Transverse colon (tissue), 4 donors: ENCODE results near the gene HBG1. TPM values are rescaled to one million over a fixed set of nuclear protein-coding genes. Genes with fewer than 3 reads are reported as not detected.

Experiments
- DNase-seq: peaks from one replicate; pipeline ENCODE4 v3.0.0-alpha.2; 2019
- H3K27ac ChIP-seq, 4 donors: fragments of 200-600 bp; sonication (generic); 2 replicates each; pipeline ENCODE4 v1.5.1; 2016 to 2018; ENCODE audit warnings: inconsistent platforms in 4 of 4
- H3K27me3 ChIP-seq: fragments of 200-600 bp; sonication (generic); 2 replicates; pipeline ENCODE4 v1.5.1; 2017; ENCODE audit warnings: inconsistent platforms
- H3K36me3 ChIP-seq, 4 donors: fragments of 200-600 bp; sonication (generic); 2 replicates each; pipeline ENCODE4 v1.5.1; 2017 to 2019; ENCODE audit warnings: inconsistent platforms in 4 of 4
- H3K4me1 ChIP-seq, 4 donors: fragments of 200-600 bp; sonication (generic); 2 replicates each; pipeline ENCODE4 v1.5.1; 2017 to 2020; ENCODE audit warnings: inconsistent platforms in 4 of 4
- H3K4me3 ChIP-seq, 4 donors: fragments of 200-600 bp; sonication (generic); 1 replicate in 1 of 4; 2 replicates in 3 of 4; pipeline versions ENCODE4 v1.5.1 to v1.6.1; 2017 to 2019; ENCODE audit warnings: inconsistent platforms in 4 of 4
- H3K9me3 ChIP-seq, 2 donors: fragments of 200-600 bp; sonication (generic); 2 replicates each; pipeline ENCODE4 v1.5.1; 2017 to 2019; ENCODE audit warnings: inconsistent platforms in 2 of 2
- CTCF ChIP-seq, 5 experiments: fragments of 200-600 bp in 3 of 5; fragments of 450-650 bp in 2 of 5; sonication (generic) in 3 of 5; IDR thresholded peaks; 1 replicate in 2 of 5; 2 replicates in 3 of 5; pipeline ENCODE4 v1.5.1; 2016 to 2017; ENCODE audit warnings: antibody characterized with exemption in 5 of 5, inconsistent platforms in 3 of 5, mild to moderate bottlenecking in 2 of 5, moderate library complexity in 1 of 5
- EP300 ChIP-seq: sonication (generic); formaldehyde crosslinking; IDR thresholded peaks from one replicate; pipeline ENCODE4 v1.6.1; 2017; ENCODE audit warnings: antibody characterized with exemption, low read depth
- POLR2A ChIP-seq: fragments of 450-650 bp; IDR thresholded peaks from one replicate; pipeline ENCODE4 v1.6.1; 2016; ENCODE audit warnings: antibody characterized with exemption, mild to moderate bottlenecking, moderate library complexity
- POLR2AphosphoS5 ChIP-seq, 3 donors: sonication (generic); formaldehyde crosslinking; IDR thresholded peaks; one replicate each; pipeline ENCODE4 v1.6.1; 2016; ENCODE audit warnings: antibody characterized with exemption in 3 of 3
- WGBS, 2 donors: methylation state at CpG; one replicate each; pipeline ENCODE4 v1.1.5; 2018; ENCODE audit warnings: low coverage in 1 of 2; 5-methylcytosine and 5-hydroxymethylcytosine counted together
- in situ Hi-C, 4 donors: fragments of 200-750 bp; cut with MboI; loops; one replicate each; pipeline versions ENCODE4 v1.15.0 to v1.15.1; 2017; ENCODE audit warnings: low sequenced_read_pairs in 3 of 4, low pct_ligation_motif_present in 1 of 4, low pct_unique_long_range_greater_than_20kb in 1 of 4
- intact Hi-C: fragments of 100-400 bp; cut with DNase I; formaldehyde crosslinking; loops from one replicate; pipeline ENCODE4 v1.15.1; 2023; ENCODE audit warnings: low total_unique reads
- total RNA-seq, 4 donors: library from RNA; depleted of rRNA; stranded (reverse); fragments of >200 nt; gene quantifications; one replicate each; pipeline ENCODE4 v1.1.0, GENCODE V29; 2016

The HBG1 gene
- total RNA-seq, 4 donors from 2014 or later = not detected

- TF ChIP-seq CTCF (IDR thresholded peaks at IDR 0.05) (no peak), EP300 (no peak), POLR2A (no peak), POLR2AphosphoS5 (IDR thresholded peaks at IDR 0.05) (no peak)
- intact Hi-C loops = no loop called here
Observed at GRCh38 chr11:5225480-5225871, 24.2 kb downstream of the HBG1 start.

GRCh38 chr11:5224538-5225479, 24.8 kb downstream of the HBG1 start:
- in situ Hi-C loops = no loop called here
- WGBS, 2 donors = 73% methylated on average over 6 of the region's 6 CpGs; no CpG with 5 or more reads in 1 of the 2 donors
- no peak for DNase-seq

More at GRCh38 chr11:5225480-5225871, 24.2 kb downstream of the HBG1 start:
- in situ Hi-C loops = no loop called here
- Histone ChIP-seq H3K9me3 (no peaks in the 10 kb centered on the region), H3K36me3 (no peaks in the 10 kb centered on the region), H3K27ac (no peak overlapping the region), H3K4me3 (no peak overlapping the region), H3K27me3 (no peaks in the 10 kb centered on the region), H3K4me1 (no peaks in the 10 kb centered on the region)
- DNase-seq = no peak
- WGBS, 2 donors = 45 to 75% methylated on average over 1 to 2 of the region's 2 CpGs

GRCh38 chr11:5223686-5224085, 26.0 kb downstream of the HBG1 start:
- Histone ChIP-seq H3K36me3 (no peaks in the 10 kb centered on the region), H3K27me3 (no peaks in the 10 kb centered on the region), H3K9me3 (no peaks in the 10 kb centered on the region), H3K4me1 (no peaks in the 10 kb centered on the region), H3K27ac (no peak overlapping the region), H3K4me3 (no peak overlapping the region)
- no peak for DNase-seq
- TF ChIP-seq EP300 (no peak), POLR2AphosphoS5 (IDR thresholded peaks at IDR 0.05) (no peak), CTCF (IDR thresholded peaks at IDR 0.05) (no peak), POLR2A (no peak)
- intact Hi-C loops = no loop called here
- in situ Hi-C loops = no loop called here
- WGBS, 2 donors = 46 to 66% methylated on average over 1 of the region's 1 CpG

More at GRCh38 chr11:5224538-5225479, 24.8 kb downstream of the HBG1 start:
- Histone ChIP-seq H3K4me3 (no peak overlapping the region), H3K4me1 (no peaks in the 10 kb centered on the region), H3K9me3 (no peaks in the 10 kb centered on the region), H3K27me3 (no peaks in the 10 kb centered on the region), H3K27ac (no peak overlapping the region), H3K36me3 (no peaks in the 10 kb centered on the region)
- intact Hi-C loops = no loop called here
- no peak for TF ChIP-seq POLR2AphosphoS5 (IDR thresholded peaks at IDR 0.05)
- no peak for TF ChIP-seq POLR2A
- TF ChIP-seq EP300 = no peak
- no peak for TF ChIP-seq CTCF (IDR thresholded peaks at IDR 0.05)

- Histone ChIP-seq H3K4me3 (no peak overlapping the region), H3K36me3 (no peaks in the 10 kb centered on the region), H3K4me1 (no peaks in the 10 kb centered on the region), H3K9me3 (no peaks in the 10 kb centered on the region), H3K27me3 (no peaks in the 10 kb centered on the region), H3K27ac (no peak overlapping the region)
- 86% methylated on average over 6 of the region's 6 CpGs; no CpG with 5 or more reads in 1 of the 2 donors for WGBS, 2 donors
- intact Hi-C loops (no loop called here), in situ Hi-C loops (no loop called here)
- TF ChIP-seq CTCF (IDR thresholded peaks at IDR 0.05) = no peak
- no peak for TF ChIP-seq EP300
- no peak for TF ChIP-seq POLR2A
- TF ChIP-seq POLR2AphosphoS5 (IDR thresholded peaks at IDR 0.05) = no peak
- no peak for DNase-seq
Observed at GRCh38 chr11:5223146-5223545, 26.5 kb downstream of the HBG1 start.
